Mammary epithelial cell (primary cell): ENCODE measurements around the gene ANKRD13B.

ENCODE experiments used
- EZH2 ChIP-seq: IDR thresholded peaks from 2 replicates; pipeline ENCODE4 v1.6.1; 2012; ENCODE audit warnings: low read length, inconsistent platforms, borderline replicate concordance
- TF ChIP-seq, protein P1 (sequence below), 2 donors: IDR thresholded peaks in 1 of 2; conservative IDR thresholded peaks in 1 of 2; 2 replicates each; pipeline ENCODE4 v1.5.1; 2011 to 2012; ENCODE audit warnings: inconsistent platforms in 2 of 2, low read length in 2 of 2, mild to moderate bottlenecking in 2 of 2, control low read depth in 1 of 2, low read depth in 1 of 2; ENCODE audit not compliant: insufficient read depth in 1 of 2; ENCODE audit errors: extremely low read depth in 1 of 2

DNA sequence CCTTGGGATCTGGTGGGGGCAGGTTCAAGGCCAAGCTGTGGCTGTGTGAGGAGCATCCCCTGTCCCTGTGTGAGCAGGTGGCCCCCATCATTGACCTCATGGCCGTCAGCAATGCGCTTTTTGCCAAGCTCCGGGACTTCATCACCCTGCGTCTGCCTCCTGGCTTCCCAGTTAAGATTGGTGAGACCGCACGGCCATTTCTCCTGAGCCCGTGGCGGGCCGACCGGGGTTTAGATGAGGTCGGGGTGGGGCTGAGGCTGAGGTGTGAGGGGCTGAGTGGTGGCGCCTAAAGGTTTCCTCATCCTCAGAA lies 19.1 kb downstream of the ANKRD13B start:
- TF ChIP-seq, protein P1, sequence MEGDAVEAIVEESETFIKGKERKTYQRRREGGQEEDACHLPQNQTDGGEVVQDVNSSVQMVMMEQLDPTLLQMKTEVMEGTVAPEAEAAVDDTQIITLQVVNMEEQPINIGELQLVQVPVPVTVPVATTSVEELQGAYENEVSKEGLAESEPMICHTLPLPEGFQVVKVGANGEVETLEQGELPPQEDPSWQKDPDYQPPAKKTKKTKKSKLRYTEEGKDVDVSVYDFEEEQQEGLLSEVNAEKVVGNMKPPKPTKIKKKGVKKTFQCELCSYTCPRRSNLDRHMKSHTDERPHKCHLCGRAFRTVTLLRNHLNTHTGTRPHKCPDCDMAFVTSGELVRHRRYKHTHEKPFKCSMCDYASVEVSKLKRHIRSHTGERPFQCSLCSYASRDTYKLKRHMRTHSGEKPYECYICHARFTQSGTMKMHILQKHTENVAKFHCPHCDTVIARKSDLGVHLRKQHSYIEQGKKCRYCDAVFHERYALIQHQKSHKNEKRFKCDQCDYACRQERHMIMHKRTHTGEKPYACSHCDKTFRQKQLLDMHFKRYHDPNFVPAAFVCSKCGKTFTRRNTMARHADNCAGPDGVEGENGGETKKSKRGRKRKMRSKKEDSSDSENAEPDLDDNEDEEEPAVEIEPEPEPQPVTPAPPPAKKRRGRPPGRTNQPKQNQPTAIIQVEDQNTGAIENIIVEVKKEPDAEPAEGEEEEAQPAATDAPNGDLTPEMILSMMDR (conservative IDR thresholded peaks at IDR 0.05 in 1 of 2, IDR thresholded peaks at IDR 0.05 in 1 of 2; ENCODE audit: extremely low read depth in 1 of 2, insufficient read depth in 1 of 2, low read depth in 1 of 2, low read length in 2 of 2), result no peak
- TF ChIP-seq EZH2, result no peak
